Loucy (cell line): ENCODE results near the gene ZNF581.

Source experiments
- H2AFZ ChIP-seq: fragments of 200-600 bp; sonication (generic); 2 replicates; pipeline ENCODE4 v1.6.0; 2016; ENCODE audit warnings: antibody characterized with exemption, mild to moderate bottlenecking, low read length, moderate library complexity
- H3F3A ChIP-seq: fragments of 200-600 bp; 2 replicates; pipeline ENCODE4 v1.6.0; 2016; ENCODE audit warnings: antibody characterized with exemption, low read depth, mild to moderate bottlenecking
- H3K27me3 ChIP-seq: fragments of 200-600 bp; sonication (generic); 2 replicates; pipeline ENCODE4 v1.6.1; 2014; ENCODE audit warnings: low read length, mild to moderate bottlenecking; ENCODE audit not compliant: insufficient read depth, poor library complexity, severe bottlenecking
- H3K36me3 ChIP-seq: fragments of 200-600 bp; sonication (generic); 2 replicates; pipeline ENCODE4 v1.6.1; 2016; ENCODE audit warnings: low read length; ENCODE audit not compliant: insufficient read depth
- H3K4me1 ChIP-seq: fragments of 200-600 bp; sonication (generic); 2 replicates; pipeline ENCODE4 v1.5.1; 2014; ENCODE audit warnings: low read length, mild to moderate bottlenecking; ENCODE audit not compliant: insufficient read depth, poor library complexity, severe bottlenecking
- H3K4me2 ChIP-seq: fragments of 200-600 bp; sonication (generic); 2 replicates; pipeline ENCODE4 v1.6.0; 2014; ENCODE audit warnings: antibody characterized with exemption, low read length, low read depth, mild to moderate bottlenecking; ENCODE audit not compliant: poor library complexity, severe bottlenecking
- H3K4me3 ChIP-seq: fragments of 200-600 bp; sonication (generic); 2 replicates; pipeline ENCODE4 v1.5.1; 2014; ENCODE audit warnings: low read length, mild to moderate bottlenecking, mixed read lengths; ENCODE audit not compliant: poor library complexity, severe bottlenecking
- H3K79me2 ChIP-seq: fragments of 200-600 bp; sonication (generic); 2 replicates; pipeline ENCODE4 v1.6.1; 2014; ENCODE audit warnings: low read length; ENCODE audit not compliant: insufficient read depth
- H3K9ac ChIP-seq: fragments of 200-600 bp; sonication (generic); 2 replicates; pipeline ENCODE4 v1.6.0; 2014; ENCODE audit warnings: mild to moderate bottlenecking, low read depth, low read length, moderate library complexity; ENCODE audit not compliant: poor library complexity, severe bottlenecking
- H3K9me2 ChIP-seq: fragments of 200-600 bp; sonication (generic); replicated peaks from 2 replicates; pipeline ENCODE4 v1.6.1; 2016; ENCODE audit warnings: low read depth, low read length, mixed read lengths
- H3K9me3 ChIP-seq: fragments of 200-600 bp; sonication (generic); 2 replicates; pipeline ENCODE4 v1.6.1; 2014; ENCODE audit warnings: mild to moderate bottlenecking, antibody characterized with exemption, low read length, low read depth; ENCODE audit not compliant: insufficient read depth
- H4K20me1 ChIP-seq: fragments of 200-600 bp; sonication (generic); 2 replicates; pipeline ENCODE4 v1.6.0; 2014; ENCODE audit warnings: antibody characterized with exemption, low read length, mild to moderate bottlenecking; ENCODE audit not compliant: insufficient read depth, poor library complexity, severe bottlenecking
- CTCF ChIP-seq: fragments of 200-600 bp; sonication (generic); conservative IDR thresholded peaks from 2 replicates; pipeline ENCODE4 v1.5.1; 2014; ENCODE audit warnings: mild to moderate bottlenecking, antibody characterized with exemption, low read length
- EZH2phosphoT487 ChIP-seq: fragments of 200-600 bp; IDR thresholded peaks from 2 replicates; pipeline ENCODE4 v1.6.1; 2018; ENCODE audit warnings: antibody characterized with exemption, mild to moderate bottlenecking, moderate library complexity, borderline replicate concordance

The ZNF581 gene

GRCh38 chr19:55658846-55659459 is 15.5 kb downstream of the ZNF581 start:
- Histone ChIP-seq H2AFZ (no peak overlapping the region), H3K79me2 (peaks cover 90% of the 10 kb centered on the region), H3F3A (no peaks in the 10 kb centered on the region), H3K36me3 (peaks cover 49% of the 10 kb centered on the region), H3K9me2 (no peaks in the 10 kb centered on the region), H3K4me3 (peak overlapping the region; percentile 82), H3K27me3 (peaks cover 4% of the 10 kb centered on the region), H3K4me1 (peaks cover 33% of the 10 kb centered on the region), H4K20me1 (peaks cover 85% of the 10 kb centered on the region), H3K9ac (peak overlapping the region; percentile 95), H3K4me2 (peak overlapping the region; percentile 94), H3K9me3 (no peaks in the 10 kb centered on the region)
- TF ChIP-seq CTCF (no peak), EZH2phosphoT487 (no peak)

GRCh38 chr19:55659822-55660221 is 16.4 kb downstream of the ZNF581 start:
- Histone ChIP-seq H3F3A (no peaks in the 10 kb centered on the region), H2AFZ (no peak overlapping the region), H3K4me3 (no peak overlapping the region), H3K9me3 (no peaks in the 10 kb centered on the region), H3K9me2 (no peaks in the 10 kb centered on the region), H3K4me1 (peaks cover 33% of the 10 kb centered on the region), H3K9ac (no peak overlapping the region), H3K27me3 (peaks cover 4% of the 10 kb centered on the region), H3K79me2 (peaks cover 98% of the 10 kb centered on the region), H3K4me2 (peak overlapping the region; percentile 94), H4K20me1 (peaks cover 91% of the 10 kb centered on the region), H3K36me3 (peaks cover 58% of the 10 kb centered on the region)
- no peak for TF ChIP-seq EZH2phosphoT487
- TF ChIP-seq CTCF, result no peak

GRCh38 chr19:55660404-55660803 is 17.0 kb downstream of the ZNF581 start:
- Histone ChIP-seq H3K79me2 (peaks cover 97% of the 10 kb centered on the region), H3K27me3 (no peaks in the 10 kb centered on the region), H3K9me2 (no peaks in the 10 kb centered on the region), H3F3A (no peaks in the 10 kb centered on the region), H3K4me2 (no peak overlapping the region), H3K4me3 (no peak overlapping the region), H3K9me3 (no peaks in the 10 kb centered on the region), H4K20me1 (peaks cover 94% of the 10 kb centered on the region), H3K36me3 (peaks cover 61% of the 10 kb centered on the region), H3K4me1 (peaks cover 33% of the 10 kb centered on the region), H3K9ac (no peak overlapping the region), H2AFZ (no peak overlapping the region)
- no peak for TF ChIP-seq CTCF
- TF ChIP-seq EZH2phosphoT487, result no peak
